ENCODE results near the gene RBM33. TPM values are rescaled to one million over a fixed set of nuclear protein-coding genes. Genes with fewer than 3 reads are reported as not detected.
"Not testable (repeated sequence)": the region's sequence is repeated elsewhere in the genome, so short reads cannot be mapped to it uniquely, and the experiment has no call there.

RBM33 gene, protein sequence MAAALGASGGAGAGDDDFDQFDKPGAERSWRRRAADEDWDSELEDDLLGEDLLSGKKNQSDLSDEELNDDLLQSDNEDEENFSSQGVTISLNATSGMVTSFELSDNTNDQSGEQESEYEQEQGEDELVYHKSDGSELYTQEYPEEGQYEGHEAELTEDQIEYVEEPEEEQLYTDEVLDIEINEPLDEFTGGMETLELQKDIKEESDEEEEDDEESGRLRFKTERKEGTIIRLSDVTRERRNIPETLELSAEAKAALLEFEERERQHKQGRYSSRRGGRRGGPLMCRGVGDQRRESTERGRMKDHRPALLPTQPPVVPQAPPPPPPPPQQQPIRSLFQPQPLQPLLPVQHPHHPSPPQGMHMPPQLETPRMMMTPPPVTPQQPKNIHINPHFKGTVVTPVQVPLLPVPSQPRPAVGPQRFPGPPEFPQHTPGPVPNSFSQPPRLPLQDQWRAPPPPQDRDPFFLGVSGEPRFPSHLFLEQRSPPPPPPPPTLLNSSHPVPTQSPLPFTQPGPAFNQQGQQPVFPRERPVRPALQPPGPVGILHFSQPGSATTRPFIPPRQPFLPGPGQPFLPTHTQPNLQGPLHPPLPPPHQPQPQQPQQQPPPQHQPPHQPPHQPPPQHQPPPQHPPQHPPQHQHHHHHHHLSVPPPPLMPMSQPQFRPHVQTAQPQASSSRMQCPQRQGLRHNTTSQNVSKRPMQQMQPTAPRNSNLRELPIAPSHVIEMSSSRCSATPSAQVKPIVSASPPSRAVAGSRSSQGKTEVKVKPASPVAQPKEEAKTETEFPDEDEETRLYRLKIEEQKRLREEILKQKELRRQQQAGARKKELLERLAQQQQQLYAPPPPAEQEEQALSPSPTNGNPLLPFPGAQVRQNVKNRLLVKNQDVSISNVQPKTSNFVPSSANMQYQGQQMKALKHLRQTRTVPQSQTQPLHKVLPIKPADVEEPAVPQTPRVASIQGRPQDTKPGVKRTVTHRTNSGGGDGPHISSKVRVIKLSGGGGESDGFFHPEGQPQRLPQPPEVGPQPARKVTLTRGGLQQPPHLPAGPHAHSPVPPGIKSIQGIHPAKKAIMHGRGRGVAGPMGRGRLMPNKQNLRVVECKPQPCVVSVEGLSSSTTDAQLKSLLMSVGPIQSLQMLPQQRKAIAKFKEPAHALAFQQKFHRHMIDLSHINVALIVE
- total RNA-seq (2014; rRNA removed; shearing (Covaris generic)) = 12.3 and 13.2 TPM in 2 replicates

DNA sequence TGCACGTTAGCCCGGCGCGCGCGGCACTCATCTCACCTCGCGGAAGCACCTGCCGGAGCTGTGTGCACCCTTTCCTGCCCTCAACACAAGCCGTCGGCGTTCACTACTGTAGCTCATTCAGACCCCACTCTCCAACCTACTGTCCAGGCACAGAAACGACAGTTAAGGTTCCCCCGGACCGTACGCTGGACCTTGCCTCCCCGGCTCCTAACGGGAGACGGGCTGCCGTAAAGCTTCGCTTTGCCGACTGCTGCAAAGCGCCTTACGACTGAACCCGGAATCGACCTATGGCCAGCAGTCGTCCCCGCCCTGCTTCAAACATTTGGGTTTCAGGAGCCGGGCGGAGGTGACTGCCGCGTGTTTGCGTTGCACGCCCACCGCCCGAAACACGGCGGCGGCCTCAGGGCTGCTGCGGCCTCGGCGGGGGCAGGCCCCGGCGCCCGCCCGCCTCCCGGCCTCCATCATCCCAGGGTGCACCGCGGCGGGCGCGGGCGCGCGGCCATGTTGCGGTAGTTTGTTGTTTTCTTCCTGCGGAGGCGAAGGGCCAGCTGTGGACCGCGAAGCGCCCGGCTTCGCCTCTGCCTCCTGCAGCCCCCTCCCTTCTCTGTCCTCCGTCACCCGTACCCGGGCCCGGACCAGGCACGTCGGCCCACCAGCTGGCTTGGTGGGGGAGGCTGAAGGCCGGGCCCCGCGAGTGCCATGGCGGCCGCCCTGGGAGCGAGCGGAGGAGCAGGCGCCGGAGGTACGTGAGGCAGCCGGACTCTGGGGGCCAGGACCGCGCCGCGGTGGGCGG lies at the start of gene RBM33:
TSS of gene RBM33 (plus strand) at position 484 of the 793 bp plus-strand sequence. CDS start at position 700, 216 bp downstream.
- in situ Hi-C loops (cut with HindIII; ENCODE audit: low sequenced_read_pairs) = loop anchor here (5.0 kb wide), 1 partner anchor 57 kb away; no protein-coding TSS in a partner anchor
- DNase-seq (ENCODE audit: low spot score) = peak; percentile 85

DNA sequence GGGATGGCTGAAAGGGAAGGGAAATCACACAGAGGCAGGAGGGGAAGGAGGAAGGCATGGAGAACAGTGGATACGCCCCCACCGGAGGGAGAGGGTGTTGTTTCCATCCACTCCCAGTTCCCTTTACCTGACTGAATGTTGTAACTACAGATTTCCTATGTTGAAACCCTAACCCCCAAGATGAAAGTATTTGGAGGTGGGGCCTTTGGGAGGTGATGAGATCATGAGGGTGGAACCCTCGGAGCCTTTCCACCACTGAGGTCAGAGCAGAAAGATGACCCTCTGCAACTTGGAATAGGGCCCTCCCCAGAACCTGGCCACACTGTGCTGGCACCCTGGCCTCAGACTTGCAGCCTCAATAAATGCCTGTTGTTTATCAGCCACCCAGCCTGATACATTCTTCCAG lies 49.5 kb upstream of the RBM33 start:
- no peak for DNase-seq (ENCODE audit: low spot score)
- in situ Hi-C loops (cut with HindIII; ENCODE audit: low sequenced_read_pairs) = no loop called here

DNA sequence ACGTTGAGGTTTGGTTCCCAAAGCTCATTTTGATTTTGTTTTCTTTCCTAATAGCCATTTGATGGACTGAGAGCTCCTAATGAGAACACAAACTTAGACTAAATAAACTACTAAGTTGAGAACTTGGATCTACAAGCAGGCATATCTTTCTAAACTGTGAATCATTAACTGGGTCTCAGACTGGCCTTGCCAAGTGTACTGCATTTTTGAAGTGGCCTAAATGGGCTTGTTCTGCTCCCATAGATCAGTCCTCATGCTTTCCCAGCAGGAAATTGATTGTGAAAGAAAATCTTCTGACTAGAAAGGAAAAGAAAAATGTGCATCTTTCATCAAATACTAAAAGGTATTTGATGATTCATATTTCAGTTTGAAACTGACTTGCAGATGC lies 46.7 kb upstream of the RBM33 start:
- no peak for DNase-seq (ENCODE audit: low spot score)
- in situ Hi-C loops (cut with HindIII; ENCODE audit: low sequenced_read_pairs) = no loop called here

DNA sequence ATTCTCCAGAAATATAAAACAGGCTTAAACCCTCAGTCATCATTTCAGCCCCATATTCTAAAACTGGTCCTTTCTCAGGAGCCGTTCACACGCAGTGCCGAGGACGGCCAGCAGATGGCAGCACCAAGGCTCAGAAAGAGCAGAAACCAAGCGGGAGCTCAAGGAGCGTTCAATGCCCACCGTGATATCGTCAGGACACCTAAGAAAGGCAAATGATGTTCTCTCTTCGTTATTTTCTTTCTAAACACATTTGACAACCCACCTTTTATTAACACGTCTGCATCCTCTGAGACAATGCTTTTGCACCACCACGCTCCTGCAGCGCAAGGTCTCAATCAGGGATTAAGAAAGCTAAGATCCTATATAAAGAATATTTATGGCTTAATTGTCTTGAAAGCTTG lies 45.7 kb upstream of the RBM33 start:
- peak; percentile 90 for DNase-seq (ENCODE audit: low spot score)
- in situ Hi-C loops (cut with HindIII; ENCODE audit: low sequenced_read_pairs) = no loop called here

DNA sequence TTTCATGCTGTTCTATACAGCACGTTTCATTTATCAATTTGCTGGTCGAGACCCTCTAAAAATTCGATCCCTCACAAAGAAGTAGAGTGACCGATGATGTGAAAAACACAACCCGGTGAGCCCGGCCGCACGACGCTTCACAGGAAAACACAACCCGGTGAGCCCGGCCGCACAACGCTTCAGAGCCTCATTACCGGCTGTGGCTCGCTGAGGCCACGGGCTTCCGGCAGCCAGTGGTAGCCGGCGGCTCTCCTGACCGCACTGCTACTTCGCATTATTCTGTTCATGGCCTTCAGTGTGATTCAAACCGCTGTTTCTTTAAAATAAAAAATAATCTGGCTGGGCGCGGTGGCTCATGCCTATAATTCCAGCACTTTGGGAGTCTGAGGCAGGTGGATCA lies 42.3 kb upstream of the RBM33 start:
- in situ Hi-C loops (cut with HindIII; ENCODE audit: low sequenced_read_pairs) = no loop called here
- no peak for DNase-seq (ENCODE audit: low spot score)

DNA sequence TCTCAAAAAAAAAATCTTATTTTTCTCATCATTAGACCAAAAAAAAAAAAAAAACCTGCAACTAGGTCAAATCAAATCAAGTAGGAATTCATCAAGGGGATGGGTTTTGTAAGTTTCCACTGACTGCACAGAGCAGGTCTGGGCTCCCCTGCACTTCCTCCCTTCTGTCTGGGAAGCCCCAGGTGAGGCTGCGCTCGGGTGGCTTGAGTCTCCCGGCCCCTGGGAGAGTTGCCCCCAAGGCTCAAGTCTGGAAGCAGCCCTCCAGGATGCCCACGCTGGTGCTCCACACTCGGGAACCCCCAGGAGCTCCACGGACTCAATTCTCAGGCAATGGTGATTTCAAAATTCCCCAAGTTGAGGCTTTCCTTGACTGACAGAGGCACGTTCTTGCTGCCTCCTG lies 41.7 kb upstream of the RBM33 start:
- in situ Hi-C loops (cut with HindIII; ENCODE audit: low sequenced_read_pairs) = no loop called here
- no peak for DNase-seq (ENCODE audit: low spot score)

DNA sequence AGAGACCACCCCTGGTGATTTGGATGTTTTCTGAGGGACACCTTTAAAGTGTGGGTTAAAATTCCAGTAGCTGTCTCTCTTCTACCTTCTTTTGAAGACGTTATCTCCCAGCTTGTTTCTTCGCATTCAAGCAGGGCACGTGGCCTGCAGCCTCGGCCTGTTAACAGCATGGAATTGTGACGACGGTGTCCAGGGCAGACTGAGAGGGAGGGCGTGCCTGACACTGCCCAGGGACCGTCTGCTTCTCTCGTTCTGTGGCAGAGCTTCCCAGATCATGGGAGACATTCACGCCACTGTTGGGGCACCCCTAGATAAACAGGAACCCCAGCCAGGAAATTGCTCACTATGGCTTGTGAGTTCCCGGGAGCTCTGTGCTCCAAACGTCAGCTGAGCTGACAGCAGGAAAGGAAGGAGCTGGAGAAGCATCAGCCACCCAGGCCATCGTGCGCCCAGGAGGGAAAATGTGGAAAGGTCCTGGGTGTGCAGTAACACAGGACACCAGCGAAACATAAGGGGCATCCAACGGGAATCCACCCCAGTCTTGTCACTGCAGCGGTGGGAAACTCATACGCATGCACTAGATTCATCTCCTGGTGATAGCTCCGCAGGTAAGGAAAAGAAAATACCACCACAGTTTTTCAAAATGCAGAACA lies 41.1 kb upstream of the RBM33 start:
- in situ Hi-C loops (cut with HindIII; ENCODE audit: low sequenced_read_pairs) = no loop called here
- no peak for DNase-seq (ENCODE audit: low spot score)

DNA sequence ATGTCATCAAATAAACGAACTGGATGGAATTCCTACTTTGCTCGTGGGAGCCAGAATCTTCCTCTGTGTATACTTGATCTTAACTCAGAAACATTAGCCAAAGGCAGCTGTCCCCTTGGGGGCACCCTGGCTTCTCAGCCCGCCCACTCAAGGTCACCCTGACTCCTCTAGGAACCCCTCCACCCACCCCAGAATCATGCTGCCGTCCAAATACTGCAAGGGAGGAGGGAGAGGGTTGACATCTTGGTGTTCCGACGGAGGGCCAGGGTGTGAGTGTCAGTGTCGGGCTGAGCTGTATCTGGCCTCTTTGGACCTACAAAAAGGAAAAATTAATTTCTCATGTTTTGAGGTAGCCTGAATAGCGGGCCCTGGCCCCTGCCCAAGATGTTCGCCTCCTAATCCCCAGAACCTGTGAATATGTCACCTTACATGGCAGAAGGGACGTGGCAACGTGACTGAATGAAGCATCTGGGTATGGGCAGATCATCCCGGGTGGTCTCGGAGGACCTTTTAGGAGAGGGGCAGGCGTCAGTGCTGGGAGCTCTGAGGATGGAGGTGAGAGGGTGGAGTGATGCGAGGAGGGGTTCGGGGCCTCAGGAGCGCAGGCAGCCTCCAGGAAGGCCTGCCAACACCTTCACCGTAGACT lies 40.5 kb upstream of the RBM33 start:
- in situ Hi-C loops (cut with HindIII; ENCODE audit: low sequenced_read_pairs) = no loop called here
- DNase-seq (ENCODE audit: low spot score) = no peak

DNA sequence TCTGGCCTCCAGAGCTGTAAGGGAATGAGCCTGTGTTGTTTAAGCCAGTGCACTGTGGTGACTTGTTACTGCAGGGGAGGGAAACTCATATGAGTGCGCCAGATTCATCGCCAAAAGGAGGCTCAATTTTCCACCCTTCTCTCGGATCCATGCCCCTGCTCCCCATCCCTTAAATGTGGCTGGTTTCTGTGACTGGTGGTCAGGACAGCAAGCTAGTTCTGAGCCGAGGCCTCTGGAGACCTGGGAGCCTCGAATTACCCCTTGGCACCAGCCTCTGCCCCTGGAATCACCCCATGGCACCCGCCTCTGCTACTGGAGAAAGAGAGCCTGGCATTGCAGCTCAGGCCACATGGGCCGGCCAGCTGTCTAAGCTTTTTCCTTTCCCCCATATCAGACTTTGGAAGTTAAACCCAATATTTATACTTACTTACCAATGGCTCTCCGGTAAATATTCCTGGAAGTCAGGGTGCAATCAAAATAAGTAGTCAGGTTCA lies 39.9 kb upstream of the RBM33 start:
- no peak for DNase-seq (ENCODE audit: low spot score)
- in situ Hi-C loops (cut with HindIII; ENCODE audit: low sequenced_read_pairs) = no loop called here

DNA sequence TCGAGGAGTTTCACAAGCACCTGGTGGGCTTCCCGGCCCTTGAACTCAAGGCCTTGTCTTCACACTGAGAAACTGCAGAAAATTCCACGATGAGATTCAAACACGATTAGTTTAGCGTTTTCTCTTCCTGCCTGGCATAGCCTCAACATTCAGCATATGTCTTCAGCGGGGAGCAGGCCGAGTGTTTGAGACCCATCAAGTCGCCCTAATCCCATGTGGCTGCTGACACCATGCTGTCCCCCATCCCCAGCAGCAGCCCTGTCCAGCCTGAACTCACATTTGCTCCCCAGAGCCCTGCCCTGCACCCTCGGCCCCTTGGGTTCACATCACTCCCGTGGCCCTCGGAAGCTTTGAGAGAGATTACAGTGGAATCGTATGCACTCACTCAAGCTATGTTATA lies 35.3 kb upstream of the RBM33 start:
- in situ Hi-C loops (cut with HindIII; ENCODE audit: low sequenced_read_pairs) = no loop called here
- DNase-seq (ENCODE audit: low spot score) = no peak

DNA sequence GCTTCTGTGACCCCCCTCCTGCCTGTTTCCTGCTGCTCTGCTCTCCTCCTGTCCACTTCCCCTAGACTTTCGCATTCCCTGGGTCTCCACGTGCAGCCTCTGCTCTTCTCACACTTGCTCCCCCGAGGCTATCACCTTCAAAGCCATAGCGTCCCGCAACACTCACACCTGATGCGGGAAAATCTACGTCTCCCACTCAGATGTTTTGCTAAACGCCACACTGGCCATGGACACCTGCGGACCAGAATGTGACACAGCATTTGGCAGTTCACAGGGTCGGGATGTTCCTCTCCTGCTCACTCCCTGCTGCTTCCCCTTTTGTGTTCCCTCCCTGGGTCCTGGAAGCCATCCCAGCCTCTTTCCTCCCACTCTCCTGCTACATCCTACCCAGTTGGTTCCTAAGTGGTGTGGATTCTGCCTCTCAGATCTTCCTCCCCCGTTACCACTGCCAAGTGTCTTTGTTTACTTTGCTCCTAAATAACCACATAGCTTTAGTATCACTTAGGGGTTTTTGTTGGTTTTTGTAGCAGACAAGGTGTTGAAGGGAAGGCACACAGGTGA lies 33.7 kb upstream of the RBM33 start:
- peak; percentile 88 for DNase-seq (ENCODE audit: low spot score)
- in situ Hi-C loops (cut with HindIII; ENCODE audit: low sequenced_read_pairs) = no loop called here

DNA sequence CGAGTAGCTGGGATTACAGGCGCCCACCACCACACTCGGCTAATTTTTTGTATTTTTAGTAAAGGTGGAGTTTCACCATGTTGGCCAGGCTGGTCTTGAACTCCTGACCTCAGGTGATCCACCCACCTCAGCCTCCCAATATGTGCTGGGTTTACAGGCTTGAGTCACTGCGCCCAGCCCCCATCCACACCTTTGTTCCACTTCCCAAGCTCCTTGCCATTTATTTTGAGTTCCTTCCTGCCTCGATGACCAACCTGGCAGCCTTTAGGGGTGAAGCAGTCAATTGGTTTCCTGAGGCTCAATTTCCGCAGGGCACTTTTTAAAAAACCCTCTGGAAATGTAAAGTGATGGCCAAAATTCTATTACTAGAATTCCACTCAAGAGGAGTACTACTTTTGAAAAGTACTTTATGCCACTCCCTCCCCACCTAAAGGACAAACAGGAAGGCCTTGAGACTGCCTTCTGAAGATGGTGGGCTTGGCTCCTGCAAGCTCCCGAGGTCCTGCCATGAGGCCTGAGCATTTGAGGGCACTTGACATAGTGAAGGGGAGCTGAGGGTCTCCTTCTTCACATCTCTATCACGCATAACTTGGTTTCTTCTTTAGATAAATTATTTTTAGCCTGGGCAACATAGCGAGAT lies 32.5 kb upstream of the RBM33 start:
- DNase-seq (ENCODE audit: low spot score) = no peak
- in situ Hi-C loops (cut with HindIII; ENCODE audit: low sequenced_read_pairs) = no loop called here

DNA sequence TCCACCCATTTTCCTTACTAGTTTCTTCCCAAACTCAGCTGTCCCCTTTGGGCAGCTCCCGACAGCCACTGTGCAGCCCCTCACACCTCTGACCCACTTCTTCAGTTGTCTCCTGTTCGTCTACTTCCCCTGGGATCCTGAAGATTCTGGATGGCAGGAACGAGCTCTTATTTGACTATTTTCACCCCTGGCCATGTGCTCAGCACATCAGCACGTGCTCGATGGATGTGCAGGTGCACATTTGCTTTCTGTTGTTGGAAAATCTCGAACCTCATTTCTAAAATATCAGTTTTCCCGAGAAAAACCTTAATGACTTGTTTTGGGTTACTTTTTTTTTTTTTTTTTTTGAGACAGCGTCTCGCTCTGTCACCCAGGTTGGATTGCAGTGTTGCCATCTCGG lies 31.8 kb upstream of the RBM33 start:
- in situ Hi-C loops (cut with HindIII; ENCODE audit: low sequenced_read_pairs) = no loop called here

DNA sequence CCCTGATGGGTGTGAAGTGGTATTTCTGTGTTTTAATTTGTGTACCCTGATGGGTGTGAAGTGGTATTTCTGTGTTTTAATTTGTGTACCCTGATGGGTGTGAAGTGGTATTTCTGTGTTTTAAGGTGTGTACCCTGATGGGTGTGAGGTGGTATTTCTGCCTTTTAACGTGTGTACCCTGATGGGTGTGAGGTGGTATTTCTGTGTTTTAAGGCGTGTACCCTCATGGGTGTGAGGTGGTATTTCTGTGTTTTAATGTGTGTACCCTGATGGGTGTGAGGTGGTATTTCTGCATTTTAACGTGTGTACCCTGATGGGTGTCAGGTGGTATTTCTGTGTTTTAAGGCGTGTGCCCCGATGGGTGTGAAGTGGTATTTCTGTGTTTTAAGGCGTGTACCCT lies 29.4 kb upstream of the RBM33 start:
- in situ Hi-C loops (cut with HindIII; ENCODE audit: low sequenced_read_pairs); DNase-seq (ENCODE audit: low spot score): not testable (repeated sequence)

More for the DNA sequence above, 31.8 kb upstream of the RBM33 start:
- no peak for DNase-seq (ENCODE audit: low spot score)

DNA sequence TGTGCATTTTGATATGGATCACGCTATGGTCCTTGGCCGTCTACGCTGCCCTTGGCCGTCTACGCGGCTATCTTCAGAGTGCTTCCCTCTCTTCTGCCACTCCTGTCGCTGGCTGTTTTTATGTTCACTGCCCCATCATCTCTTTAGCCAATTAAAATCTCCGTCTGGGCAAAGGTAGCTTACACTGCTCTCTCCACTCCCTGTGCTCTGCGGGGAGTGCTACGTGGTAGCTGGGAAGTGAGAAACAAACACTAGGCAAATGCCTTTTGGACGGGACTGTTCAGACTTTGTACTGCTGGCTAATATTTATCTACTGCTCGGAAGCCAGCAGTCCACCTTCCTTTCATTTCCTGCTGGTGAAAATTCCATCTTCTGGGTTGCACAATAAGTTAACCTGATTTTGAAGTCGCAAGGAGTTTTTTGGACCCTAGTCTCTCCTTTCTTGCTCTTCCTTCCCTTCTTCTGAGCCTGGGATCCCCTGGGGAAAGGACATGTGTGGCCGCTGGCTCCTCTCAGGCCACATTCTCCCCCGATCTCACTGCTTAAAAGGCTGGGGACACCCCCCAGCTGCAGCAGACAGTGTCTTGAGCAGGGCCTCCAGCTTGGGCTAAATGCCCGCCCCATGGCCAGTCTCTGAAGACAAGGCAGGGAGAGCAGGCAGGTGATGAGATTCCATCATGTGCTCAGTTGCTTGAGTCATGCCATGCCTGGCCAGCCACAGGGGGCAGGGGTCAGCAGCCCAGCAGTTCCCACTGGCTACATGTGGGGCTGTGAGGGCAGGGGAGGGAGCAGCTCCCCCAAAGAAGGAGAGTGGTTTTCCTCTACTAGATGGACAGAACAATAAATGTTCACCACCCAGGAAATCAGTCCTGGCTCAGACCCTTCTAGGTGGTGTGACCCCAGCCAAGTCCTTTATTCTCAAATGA lies 25.5 kb upstream of the RBM33 start:
- in situ Hi-C loops (cut with HindIII; ENCODE audit: low sequenced_read_pairs) = no loop called here
- DNase-seq (ENCODE audit: low spot score) = no peak

DNA sequence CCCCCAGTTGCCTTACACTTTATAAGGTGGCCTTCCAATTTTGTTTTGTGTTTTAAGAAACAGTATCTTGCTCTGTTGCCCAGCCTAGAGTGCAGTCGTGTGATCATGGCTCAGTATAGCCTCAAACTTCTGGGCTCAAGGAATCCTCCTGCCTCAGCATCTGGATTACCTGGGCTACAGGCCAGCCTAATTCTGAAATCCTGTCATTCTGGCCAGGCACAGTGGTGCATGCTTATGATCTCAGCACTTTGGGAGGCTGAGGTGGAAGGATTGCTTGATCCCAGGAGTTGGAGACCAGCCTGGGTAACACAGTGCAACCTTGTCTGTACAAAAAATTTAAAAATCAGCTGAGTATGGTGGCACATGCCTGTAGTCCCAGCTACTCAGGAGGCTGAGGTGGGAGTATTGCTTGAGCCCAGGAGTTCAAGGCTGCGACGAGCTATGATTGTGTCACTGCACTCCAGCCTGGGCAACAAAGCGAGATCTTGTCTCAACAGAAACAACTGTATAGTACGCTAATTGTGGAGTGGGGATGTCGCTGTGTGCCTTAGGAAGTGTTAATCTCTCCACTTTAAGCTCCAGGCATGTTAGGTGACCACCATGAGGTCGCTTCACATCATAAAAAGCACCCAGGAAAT lies 24.7 kb upstream of the RBM33 start:
- no peak for DNase-seq (ENCODE audit: low spot score)
- in situ Hi-C loops (cut with HindIII; ENCODE audit: low sequenced_read_pairs) = no loop called here
